Activated CD4-positive, alpha-beta T cell treated with anti-CD3 and anti-CD28 coated beads for 4 hours (primary cell): ENCODE measurements around the gene HSD11B2.

Source experiments
- DNase-seq, 2 donors: peaks; one replicate each; pipeline ENCODE4 v3.0.0-alpha.2; 2020

The HSD11B2 gene

DNA sequence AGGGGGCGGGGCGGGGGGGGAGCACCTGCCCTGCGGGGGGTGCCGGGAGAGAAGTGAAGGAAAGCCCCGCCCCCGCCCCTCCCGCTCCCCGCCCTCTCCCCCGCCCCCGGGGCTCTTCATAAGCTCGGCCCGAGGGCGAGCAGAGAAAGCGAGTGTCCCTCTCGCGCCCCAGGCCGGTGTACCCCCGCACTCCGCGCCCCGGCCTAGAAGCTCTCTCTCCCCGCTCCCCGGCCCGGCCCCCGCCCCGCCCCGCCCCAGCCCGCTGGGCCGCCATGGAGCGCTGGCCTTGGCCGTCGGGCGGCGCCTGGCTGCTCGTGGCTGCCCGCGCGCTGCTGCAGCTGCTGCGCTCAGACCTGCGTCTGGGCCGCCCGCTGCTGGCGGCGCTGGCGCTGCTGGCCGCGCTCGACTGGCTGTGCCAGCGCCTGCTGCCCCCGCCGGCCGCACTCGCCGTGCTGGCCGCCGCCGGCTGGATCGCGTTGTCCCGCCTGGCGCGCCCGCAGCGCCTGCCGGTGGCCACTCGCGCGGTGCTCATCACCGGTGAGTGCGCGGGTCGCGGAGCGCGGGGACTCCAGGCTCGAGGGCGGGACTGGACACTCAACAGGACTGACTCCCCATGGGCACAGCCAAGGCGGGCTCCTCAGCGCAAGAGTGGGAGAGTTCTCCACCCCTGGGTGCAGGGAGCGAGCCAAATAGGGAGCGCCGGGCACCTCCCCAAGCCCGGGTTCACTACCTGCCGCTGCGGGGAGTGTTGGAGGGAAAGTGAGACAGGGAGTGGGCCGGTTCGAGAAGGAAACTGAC, at the start of gene HSD11B2:
HSD11B2 (plus strand) TSS at position 145 of the 798 bp plus-strand sequence; CDS start at position 273, 128 bp downstream.
- DNase-seq = peak; percentile 18 to 42

DNA sequence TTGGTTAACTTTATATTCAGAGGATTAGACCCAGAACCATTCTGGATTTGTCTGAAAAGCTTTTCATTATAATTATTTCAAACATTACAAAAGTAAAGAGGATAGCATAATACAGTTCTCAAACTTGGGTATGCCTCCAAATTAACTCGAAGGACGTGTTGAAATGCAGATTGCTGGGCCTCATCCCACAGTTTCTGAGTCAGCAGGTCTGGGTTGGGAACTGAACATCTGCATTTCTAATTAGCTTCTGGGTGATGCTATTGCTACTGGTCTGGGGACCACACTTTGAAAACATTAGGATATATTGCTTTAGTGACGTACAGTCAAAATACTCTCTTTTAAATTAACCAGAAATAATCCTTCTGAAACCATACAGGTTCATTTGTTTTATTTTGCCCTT, 47.6 kb upstream of the HSD11B2 start:
- no peak for DNase-seq

DNA sequence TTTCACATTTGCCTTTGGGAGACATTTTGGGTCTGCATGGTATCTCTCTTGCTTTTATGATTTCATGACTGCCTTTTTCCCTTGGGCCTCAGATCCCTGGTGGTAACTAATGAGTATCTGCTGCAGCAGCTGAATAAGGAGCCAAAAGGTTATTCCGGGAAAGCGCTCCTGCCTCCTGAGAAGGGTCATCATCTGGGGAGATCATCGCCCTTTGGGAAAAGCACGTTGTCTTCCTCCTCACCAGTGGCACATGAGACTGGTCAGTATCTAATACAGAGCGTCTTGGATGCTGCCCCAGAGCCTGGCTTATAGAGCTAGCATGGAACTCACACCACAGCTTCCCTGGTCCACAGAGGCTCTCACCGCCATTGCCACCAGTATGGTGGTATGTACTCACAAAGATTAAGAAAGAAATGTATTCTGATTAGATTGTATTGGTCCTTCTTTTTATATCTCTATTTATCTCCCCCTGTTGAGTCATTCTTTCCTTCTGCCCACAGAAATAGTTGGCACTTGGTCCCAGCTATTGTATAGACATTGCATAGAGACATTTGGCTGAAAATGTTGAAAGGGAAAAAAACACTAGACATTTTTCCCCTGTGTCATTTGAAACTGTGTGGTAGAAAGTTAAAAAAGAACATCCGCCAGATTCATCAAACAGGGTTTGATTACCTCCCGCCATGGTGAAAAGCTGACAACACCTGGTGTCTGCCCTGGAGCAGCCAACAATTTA, 46.0 kb upstream of the HSD11B2 start:
- DNase-seq = no peak

DNA sequence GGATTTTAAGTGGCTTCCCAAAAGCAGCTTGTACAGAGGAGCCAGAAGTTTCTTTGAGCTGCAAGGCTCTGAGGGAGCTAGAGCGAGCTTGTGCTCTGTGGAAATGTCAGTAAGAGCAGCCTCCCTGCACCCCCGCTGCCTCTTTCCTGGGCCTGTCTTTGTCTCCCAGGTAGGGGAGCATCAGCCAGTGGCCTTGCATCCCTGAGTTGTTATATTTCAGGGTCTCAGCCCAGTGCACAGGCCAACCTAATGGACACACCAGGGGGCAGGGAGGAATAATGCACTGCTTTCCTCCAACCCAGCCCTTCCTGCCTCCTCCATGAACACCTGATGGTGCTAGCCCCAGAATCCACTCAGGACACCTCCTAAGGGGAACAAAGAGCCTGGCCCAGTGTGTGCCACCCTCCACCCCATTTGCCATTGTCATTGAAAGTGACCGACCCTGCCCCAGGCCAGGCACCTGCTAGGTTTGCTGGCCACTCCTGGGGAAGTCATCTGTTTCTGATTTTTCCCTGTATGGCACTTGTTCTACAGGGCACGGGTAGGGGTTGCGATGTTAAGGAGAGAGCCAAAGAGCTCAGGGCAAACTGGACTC, 44.0 kb upstream of the HSD11B2 start:
- no peak for DNase-seq

DNA sequence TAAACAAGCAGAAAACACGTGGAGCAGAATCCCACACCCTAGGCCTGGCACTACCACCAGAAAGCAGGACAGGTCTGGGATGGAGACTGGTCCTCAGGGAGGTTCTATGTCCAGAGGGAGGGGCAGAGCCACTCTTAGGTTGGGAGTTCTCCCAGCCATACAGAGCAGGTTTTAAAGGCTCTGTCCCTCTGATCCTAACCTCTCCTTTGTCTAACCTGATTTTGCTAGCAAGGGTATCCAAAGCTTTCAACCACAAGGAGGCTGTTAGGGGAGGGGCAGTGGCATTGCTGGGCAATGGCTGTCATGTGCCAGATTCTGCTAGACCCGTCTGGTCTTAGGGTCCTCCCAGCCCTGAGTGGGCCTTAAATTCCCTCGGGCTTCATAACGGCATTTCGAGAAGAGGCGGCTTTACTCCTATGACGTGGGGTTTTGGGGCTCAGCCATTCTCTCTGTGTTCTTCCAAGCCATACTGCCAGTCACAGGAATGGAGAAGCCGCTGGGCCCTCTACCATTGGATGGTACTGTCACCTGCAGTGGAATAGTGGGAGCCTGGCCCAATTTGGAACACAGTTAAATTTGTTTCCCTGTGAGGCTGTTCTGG, 43.3 kb upstream of the HSD11B2 start:
- no peak for DNase-seq

DNA sequence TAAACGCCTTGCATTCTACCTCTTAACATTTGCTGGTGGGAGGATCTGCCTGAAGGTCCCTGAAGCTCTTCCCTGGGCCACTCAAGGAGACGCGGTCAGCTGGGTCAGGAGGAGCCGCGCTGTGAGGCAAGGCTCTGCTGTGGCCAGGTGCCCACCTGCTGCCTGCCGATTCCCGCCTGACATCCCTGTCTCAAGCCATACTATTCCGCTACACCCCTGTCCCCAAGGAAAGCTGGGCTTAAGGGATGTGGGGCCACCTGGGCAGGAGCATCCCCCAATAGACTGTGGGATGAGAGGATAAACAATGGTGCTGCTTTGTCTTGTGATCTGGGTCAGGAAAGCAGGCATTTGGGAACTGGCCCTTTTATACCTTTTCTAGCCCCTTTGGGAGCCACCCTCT, 42.7 kb upstream of the HSD11B2 start:
- DNase-seq = no peak

GRCh38 chr16:67388591-67388990, 42.3 kb upstream of the HSD11B2 start:
- DNase-seq = no peak

- no peak for DNase-seq
These were observed 40.8 kb upstream of the HSD11B2 start for GRCh38 chr16:67389911-67390815.

DNA sequence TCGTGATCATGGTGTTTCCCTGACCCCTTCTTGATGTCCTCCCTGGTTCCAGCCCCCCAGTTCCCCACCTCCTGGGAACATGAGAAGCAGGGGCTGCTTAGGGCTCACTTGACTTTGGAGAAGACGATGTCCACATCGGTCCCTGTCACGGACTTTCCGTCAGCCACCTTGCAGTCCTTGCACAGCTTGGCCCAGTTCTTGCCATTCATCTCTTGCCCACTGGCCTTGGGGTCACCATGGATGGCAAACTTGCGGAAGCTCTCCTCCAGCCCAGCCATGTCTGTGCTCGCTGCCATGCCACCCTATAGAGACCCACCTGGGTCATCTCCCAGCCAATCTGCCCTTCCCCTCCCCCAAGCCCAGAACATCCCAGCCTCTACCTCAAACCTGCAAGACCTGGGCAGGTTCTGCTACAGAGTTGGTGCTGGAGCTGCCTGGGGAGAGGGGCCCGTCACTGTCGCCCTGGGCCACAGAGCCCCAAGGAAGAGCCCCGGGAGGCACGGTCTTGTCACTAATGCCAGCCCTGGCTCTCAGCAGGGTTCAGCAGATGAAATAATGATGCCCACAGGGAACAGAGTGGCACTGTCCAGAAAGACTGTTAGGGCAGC, 40.0 kb upstream of the HSD11B2 start:
- DNase-seq = no peak

DNA sequence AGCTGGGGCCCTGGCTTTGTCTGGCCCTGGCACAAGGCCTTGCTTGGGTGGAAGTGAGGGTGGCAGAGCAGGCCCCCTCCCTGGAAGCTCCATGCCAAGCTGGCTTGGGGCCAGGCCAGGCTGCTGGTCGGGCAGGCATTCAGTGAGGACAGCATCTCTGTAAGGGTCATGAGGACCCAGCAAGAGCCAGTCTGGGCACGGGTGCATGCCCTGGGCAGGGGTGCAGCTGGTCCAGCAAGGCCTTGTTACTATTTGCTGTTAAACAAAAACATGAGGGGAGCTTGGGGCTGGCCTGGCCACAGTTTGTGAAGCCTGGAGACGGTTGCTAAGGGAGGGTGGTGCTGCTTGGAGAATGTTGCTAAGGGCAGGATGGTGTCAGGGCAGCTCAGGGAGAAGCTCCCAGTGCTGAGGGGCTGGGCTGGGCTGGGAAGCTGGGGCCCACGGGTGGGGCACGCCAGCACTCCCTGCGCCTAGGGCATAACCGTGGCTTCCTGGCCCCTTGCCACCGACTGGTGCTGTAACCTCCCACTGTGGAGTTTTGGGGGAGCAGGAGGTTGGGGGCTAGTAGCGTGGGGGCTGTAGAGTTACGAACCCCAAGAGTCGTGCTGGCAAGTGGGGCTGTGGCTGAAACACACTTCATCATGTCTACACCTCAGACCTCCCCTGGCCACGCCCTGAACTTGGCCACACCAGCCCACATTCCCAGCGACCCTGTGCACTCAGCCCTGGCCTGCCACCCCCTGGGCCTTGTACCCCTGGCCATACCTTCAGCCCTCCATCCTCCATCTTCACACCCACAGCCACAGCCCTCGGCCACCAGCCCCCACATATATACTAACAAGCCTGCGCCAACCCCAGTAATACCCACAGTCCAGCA, 39.3 kb upstream of the HSD11B2 start:
- DNase-seq = no peak

DNA sequence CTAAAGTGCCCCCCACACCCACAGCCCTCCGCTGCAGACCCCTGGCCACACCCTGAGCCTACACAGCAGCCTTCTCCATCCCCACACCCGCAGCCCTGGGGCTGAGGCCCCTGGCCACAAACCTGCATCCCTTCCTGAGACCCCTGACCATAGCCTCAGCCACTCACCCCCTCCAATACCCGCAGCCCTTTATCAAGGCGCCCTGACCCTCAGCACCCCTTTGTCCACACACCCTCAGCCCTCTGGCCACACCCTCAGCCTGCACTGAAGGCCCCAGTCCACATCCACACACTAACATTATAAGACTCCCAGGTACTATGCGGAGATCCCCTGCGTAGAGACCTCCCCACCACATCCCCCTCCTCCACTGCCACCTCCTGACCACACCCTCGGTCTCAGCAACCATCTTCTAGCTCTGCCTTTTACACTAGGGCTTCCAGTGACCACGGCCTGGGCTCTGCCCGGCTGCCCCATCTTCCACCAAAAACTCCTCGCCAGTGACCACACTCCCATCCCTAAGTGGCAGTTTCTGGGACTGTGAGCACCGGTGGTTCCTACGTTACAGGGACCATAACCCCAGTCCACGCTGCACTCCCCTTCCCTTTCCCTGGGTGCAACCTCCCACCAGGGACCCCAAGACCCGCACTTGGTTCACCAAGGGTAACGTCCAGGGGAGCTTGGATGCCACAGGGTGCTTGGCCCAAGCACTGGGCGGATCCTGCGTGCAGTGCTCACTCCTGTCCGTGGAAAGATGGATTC, 38.4 kb upstream of the HSD11B2 start:
- DNase-seq = no peak

GRCh38 chr16:67393111-67393787, 37.7 kb upstream of the HSD11B2 start, which contains the start of gene TPPP3:
Gene TPPP3, minus strand, starts transcription at chr16:67393498. Its CDS starts 2,387 bp downstream, at chr16:67391111.
- DNase-seq = peak; percentile 15 to 19

- DNase-seq = no peak
These were observed 37.1 kb upstream of the HSD11B2 start for GRCh38 chr16:67393788-67394154.

GRCh38 chr16:67394155-67395104, 36.5 kb upstream of the HSD11B2 start:
- DNase-seq = no peak

DNA sequence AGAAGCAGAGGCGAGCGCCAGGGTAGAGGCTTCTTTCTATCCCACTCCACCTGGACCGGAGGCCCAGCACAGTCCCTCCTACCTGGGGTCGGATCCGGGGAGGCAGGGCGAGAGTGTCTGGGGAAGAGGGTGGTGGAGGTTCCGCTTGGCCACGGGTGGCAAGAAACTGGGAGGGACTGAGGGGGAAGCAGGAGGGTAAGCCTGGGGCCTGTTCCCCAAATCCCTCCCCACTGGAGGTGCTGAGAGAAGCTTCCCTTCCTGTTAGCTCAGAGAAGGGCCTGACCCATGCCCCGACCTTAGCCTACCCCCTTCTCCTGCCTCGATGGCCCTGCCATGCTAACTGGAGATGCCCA, 35.8 kb upstream of the HSD11B2 start:
- no peak for DNase-seq

DNA sequence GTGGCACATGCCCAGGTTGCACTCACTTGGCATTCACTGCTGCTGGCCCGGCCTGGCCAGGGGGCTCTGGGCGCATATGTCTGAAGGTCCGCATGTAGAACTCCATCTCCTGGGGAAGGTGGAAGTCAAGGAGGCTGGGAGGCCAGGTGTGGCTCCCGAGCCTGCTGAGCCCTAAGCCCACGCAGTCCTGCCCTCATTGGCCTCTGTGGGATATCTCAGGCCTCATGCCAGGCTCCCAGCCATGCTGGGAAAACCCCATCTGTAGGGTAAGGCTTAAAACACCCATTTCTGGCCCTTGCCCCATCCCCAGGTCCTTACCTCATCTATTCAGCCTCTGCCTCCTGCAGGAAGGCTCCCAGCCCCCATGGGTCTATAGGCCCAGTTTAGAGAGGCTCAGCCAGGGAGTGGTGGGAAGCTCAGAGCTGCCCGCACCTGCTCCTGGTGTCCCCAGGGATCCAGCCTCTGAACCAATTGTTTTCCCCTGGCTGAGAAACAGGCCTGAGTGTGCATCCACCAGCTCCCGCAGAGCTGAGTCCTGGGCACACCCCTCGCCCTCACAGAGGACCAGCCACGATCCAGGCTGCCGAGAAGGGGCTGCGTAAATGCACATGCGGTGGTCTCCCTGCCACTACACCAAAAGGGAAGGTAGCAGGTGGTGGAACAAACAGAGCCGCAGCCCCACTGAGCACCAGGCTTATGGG, 35.3 kb upstream of the HSD11B2 start:
- no peak for DNase-seq

DNA sequence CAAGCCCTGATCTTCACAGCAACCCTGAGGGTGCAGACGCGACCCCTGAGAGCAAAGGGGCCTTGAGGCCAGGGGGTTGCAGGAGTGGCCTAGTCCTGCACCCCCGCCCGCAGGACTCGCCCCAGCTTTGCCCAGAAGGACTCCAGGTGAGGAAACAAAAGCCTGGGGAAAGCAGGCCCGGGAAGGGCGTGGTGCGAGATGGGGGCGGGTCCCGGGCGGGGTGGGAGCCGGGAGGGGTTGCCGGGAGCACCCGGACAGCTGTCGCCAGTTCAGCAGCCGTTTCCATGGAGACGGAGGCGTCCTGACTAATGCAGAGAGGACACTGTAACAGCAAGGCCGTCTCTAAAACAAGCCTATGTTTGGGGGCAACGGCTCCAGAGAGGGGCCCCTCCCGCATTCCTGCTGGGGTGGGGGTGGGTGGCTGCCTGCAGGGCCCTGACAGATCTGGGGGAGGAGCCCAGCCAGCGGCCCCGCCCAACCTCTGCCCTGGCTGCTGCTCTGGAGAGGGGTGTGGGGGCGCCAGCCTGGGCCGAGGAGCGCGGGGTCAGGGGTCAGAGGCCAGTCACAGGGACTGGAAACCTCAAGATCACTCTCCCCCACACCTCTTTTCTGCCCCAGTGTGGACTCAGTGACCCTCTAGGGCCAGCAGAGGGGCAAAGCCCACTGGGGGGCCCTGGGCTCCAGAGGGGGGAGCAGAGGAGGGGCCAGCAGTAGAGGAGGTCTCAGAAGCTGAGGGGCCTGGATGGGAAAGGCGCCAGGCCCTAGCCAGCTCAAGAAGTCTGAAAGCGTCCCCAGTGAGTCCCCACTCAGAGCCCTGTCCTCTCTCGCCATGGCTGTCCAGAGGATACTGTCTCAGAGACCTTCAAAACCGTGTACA, 34.5 kb upstream of the HSD11B2 start:
- no peak for DNase-seq
